Panc1 (cell line): ENCODE measurements around the gene CSF1. TPM values are rescaled to one million over a fixed set of nuclear protein-coding genes. Genes with fewer than 3 reads are reported as not detected.

ENCODE experiments used
- ATAC-seq: fragments of 200-7000 bp; cut with Tn5 transposase; 2 replicates; pipeline ENCODE4 v1.9.1; 2020; ENCODE audit warnings: mild to moderate bottlenecking, moderate library complexity
- BruUV-seq: library from RNA; stranded (reverse); fragments of 400-500 nt; replicated peaks from 2 replicates; lab custom pipeline; 2021; lab: Mats Ljungman, UMichigan
- CTCF ChIA-PET: fragments of 300-600 bp; sonication (Branson Sonifier 250); formaldehyde crosslinking; loops from one replicate; lab custom pipeline; 2022; ENCODE audit warnings: antibody characterized with exemption; lab: Charles Lee
- POLR2A ChIA-PET: fragments of 300-600 bp; sonication (Branson Sonifier 250); formaldehyde crosslinking; loops from one replicate; lab custom pipeline; 2022; ENCODE audit warnings: antibody characterized with exemption; lab: Charles Lee
- DNase-seq: peaks from one replicate; pipeline ENCODE4 v3.0.0-alpha.2; 2010; ENCODE audit warnings: low read depth, low spot score
- H3K27ac ChIP-seq: 2 replicates; pipeline ENCODE4 v1.5.1; 2011; ENCODE audit warnings: mild to moderate bottlenecking, low read length, inconsistent platforms
- H3K27me3 ChIP-seq: fragments of 200-500 bp; sonication (Bioruptor generic); 2 replicates; pipeline ENCODE4 v1.6.0; 2014; ENCODE audit warnings: low read length, inconsistent platforms; ENCODE audit not compliant: control insufficient read depth, insufficient read depth
- H3K36me3 ChIP-seq: fragments of 200-500 bp; sonication (Bioruptor generic); 2 replicates; pipeline ENCODE4 v1.5.1; 2014; ENCODE audit warnings: inconsistent platforms, mild to moderate bottlenecking, low read length, moderate library complexity; ENCODE audit not compliant: control insufficient read depth, insufficient read depth
- H3K4me1 ChIP-seq: 2 replicates; pipeline ENCODE4 v1.5.1; 2011; ENCODE audit warnings: inconsistent platforms, mild to moderate bottlenecking, low read length, moderate library complexity; ENCODE audit not compliant: control insufficient read depth, insufficient read depth
- H3K4me3 ChIP-seq, 2 experiments: 2 replicates each; pipeline ENCODE4 v1.5.1; 2011 to 2012; ENCODE audit warnings: low read depth in 2 of 2, low read length in 2 of 2, mild to moderate bottlenecking in 2 of 2, inconsistent platforms in 1 of 2, moderate library complexity in 1 of 2
- H3K9me3 ChIP-seq: fragments of 200-500 bp; sonication (Bioruptor generic); 2 replicates; pipeline ENCODE4 v1.5.1; 2014; ENCODE audit warnings: low read depth, mild to moderate bottlenecking, inconsistent platforms, low read length, moderate library complexity; ENCODE audit not compliant: control insufficient read depth, insufficient read depth
- POLR2AphosphoS5 ChIP-seq: IDR thresholded peaks from 2 replicates; pipeline ENCODE4 v1.6.1; 2012; ENCODE audit warnings: mild to moderate bottlenecking, low read depth, low read length, moderate library complexity
- SIN3A ChIP-seq: IDR thresholded peaks from 2 replicates; pipeline ENCODE4 v1.6.1; 2012; ENCODE audit warnings: low read depth, mild to moderate bottlenecking, low read length, moderate library complexity, borderline replicate concordance; ENCODE audit not compliant: insufficient read depth
- TCF7L2 ChIP-seq: IDR thresholded peaks from 2 replicates; pipeline ENCODE4 v1.6.1; 2011; ENCODE audit warnings: mild to moderate bottlenecking, low read depth, low read length, inconsistent platforms
- in situ Hi-C: cut with HindIII; loops from 2 replicates; pipeline ENCODE4 v1.10.0; 2016; ENCODE audit warnings: low sequenced_read_pairs, low pct_unique_long_range_greater_than_20kb
- intact Hi-C: fragments of 100-400 bp; cut with micrococcal nuclease; formaldehyde crosslinking; loops from one replicate; pipeline ENCODE4 v1.10.0; 2022; ENCODE audit not compliant: unreplicated experiment
- total RNA-seq: library from RNA; stranded (reverse); gene quantifications from one replicate; pipeline ENCODE4 v1.2.1, GENCODE V29; 2021; ENCODE audit not compliant: unreplicated experiment
- TF ChIP-seq, protein P1 (sequence below): fragments of 450-650 bp; IDR thresholded peaks from 2 replicates; pipeline ENCODE4 v1.5.1; 2017; ENCODE audit warnings: mild to moderate bottlenecking
- TF ChIP-seq, protein P2 (sequence below), 2 experiments: IDR thresholded peaks; 2 replicates each; pipeline ENCODE4 v1.6.1; 2011 to 2012; ENCODE audit warnings: low read depth in 2 of 2, control low read depth in 1 of 2, low read length in 1 of 2, mild to moderate bottlenecking in 1 of 2, moderate library complexity in 1 of 2; ENCODE audit not compliant: insufficient read depth in 1 of 2

Gene CSF1
- total RNA-seq, 1 experiment from 2014 or later, result 217 TPM

DNA sequence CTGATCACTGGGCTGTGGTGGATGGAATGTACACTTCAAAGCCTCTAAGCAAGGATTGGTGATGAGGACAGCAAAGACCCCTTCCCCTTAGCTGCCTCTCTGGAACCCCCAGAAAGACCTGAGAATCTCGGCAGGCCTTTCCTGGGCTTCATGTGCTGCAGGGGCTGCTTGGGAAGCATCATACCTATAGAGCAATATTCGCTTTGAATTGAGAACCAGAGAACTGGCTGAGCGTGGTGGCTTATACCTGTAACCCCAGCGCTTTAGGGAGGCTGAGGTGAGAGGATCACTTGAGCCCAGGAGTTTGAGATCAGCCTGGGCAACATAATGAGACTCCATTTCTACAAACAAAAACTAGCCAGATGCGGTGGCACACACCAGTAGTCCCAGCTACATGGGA is 22.0 kb downstream of the CSF1 start:
- Histone ChIP-seq H3K9me3 (no peaks in the 10 kb centered on the region), H3K4me1 (peaks cover 66% of the 10 kb centered on the region), H3K36me3 (no peaks in the 10 kb centered on the region; the same call in 1 of the 2 replicates), H3K27me3 (no peaks in the 10 kb centered on the region), H3K27ac (peak overlapping the region; percentile 97), H3K4me3 (no peak overlapping the region)
- in situ Hi-C loops, result no loop called here
- intact Hi-C loops, result loop anchor here (5.0 kb wide), 1 partner anchor 50 kb away; the partner anchor contains the start of gene AHCYL1
- ATAC-seq, result no peak
- ChIA-PET POLR2A (interaction anchor here (0.9 kb wide), 1 partner anchor 51 kb away, joined by 4 read pairs; no protein-coding TSS in a partner anchor), CTCF (interaction anchor here (2.7 kb wide), 1 partner anchor 52 kb away, joined by 11 read pairs; the partner anchor contains the start of gene AHCYL1)
- TF ChIP-seq, protein P1, sequence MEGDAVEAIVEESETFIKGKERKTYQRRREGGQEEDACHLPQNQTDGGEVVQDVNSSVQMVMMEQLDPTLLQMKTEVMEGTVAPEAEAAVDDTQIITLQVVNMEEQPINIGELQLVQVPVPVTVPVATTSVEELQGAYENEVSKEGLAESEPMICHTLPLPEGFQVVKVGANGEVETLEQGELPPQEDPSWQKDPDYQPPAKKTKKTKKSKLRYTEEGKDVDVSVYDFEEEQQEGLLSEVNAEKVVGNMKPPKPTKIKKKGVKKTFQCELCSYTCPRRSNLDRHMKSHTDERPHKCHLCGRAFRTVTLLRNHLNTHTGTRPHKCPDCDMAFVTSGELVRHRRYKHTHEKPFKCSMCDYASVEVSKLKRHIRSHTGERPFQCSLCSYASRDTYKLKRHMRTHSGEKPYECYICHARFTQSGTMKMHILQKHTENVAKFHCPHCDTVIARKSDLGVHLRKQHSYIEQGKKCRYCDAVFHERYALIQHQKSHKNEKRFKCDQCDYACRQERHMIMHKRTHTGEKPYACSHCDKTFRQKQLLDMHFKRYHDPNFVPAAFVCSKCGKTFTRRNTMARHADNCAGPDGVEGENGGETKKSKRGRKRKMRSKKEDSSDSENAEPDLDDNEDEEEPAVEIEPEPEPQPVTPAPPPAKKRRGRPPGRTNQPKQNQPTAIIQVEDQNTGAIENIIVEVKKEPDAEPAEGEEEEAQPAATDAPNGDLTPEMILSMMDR, result no peak
- TF ChIP-seq POLR2AphosphoS5 (no peak), TCF7L2 (no peak), SIN3A (no peak)
- TF ChIP-seq, protein P2, sequence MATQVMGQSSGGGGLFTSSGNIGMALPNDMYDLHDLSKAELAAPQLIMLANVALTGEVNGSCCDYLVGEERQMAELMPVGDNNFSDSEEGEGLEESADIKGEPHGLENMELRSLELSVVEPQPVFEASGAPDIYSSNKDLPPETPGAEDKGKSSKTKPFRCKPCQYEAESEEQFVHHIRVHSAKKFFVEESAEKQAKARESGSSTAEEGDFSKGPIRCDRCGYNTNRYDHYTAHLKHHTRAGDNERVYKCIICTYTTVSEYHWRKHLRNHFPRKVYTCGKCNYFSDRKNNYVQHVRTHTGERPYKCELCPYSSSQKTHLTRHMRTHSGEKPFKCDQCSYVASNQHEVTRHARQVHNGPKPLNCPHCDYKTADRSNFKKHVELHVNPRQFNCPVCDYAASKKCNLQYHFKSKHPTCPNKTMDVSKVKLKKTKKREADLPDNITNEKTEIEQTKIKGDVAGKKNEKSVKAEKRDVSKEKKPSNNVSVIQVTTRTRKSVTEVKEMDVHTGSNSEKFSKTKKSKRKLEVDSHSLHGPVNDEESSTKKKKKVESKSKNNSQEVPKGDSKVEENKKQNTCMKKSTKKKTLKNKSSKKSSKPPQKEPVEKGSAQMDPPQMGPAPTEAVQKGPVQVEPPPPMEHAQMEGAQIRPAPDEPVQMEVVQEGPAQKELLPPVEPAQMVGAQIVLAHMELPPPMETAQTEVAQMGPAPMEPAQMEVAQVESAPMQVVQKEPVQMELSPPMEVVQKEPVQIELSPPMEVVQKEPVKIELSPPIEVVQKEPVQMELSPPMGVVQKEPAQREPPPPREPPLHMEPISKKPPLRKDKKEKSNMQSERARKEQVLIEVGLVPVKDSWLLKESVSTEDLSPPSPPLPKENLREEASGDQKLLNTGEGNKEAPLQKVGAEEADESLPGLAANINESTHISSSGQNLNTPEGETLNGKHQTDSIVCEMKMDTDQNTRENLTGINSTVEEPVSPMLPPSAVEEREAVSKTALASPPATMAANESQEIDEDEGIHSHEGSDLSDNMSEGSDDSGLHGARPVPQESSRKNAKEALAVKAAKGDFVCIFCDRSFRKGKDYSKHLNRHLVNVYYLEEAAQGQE (IDR thresholded peaks at IDR 0.05; ENCODE audit: insufficient read depth in 1 of 2, low read depth in 2 of 2, low read length in 1 of 2), result no peak
- no peak for DNase-seq
- BruUV-seq, result no TSS peak

GRCh38 chr1:109933856-109934711 is 23.4 kb downstream of the CSF1 start:
- peak; percentile 9 for ATAC-seq
- DNase-seq, result no peak
- TF ChIP-seq, protein P1, result no peak
- TF ChIP-seq, protein P2 (IDR thresholded peaks at IDR 0.05; ENCODE audit: insufficient read depth in 1 of 2, low read depth in 2 of 2, low read length in 1 of 2), result no peak
- TF ChIP-seq SIN3A (no peak), POLR2AphosphoS5 (no peak), TCF7L2 (no peak)
- Histone ChIP-seq H3K9me3 (peaks cover 3% of the 10 kb centered on the region; the same call in 1 of the 2 replicates), H3K27ac (peak overlapping the region; percentile 97), H3K4me3 (no peak overlapping the region), H3K4me1 (peaks cover 52% of the 10 kb centered on the region), H3K36me3 (no peaks in the 10 kb centered on the region), H3K27me3 (no peaks in the 10 kb centered on the region)
- ChIA-PET CTCF (interaction anchor here (0.8 kb wide), 1 partner anchor 50 kb away, joined by 4 read pairs; the partner anchor contains the start of gene AHCYL1), POLR2A (interaction anchor here (0.9 kb wide), 1 partner anchor 50 kb away, joined by 4 read pairs; no protein-coding TSS in a partner anchor)
- no TSS peak for BruUV-seq
- intact Hi-C loops (loop anchor here (5.0 kb wide), 1 partner anchor 48 kb away; the partner anchor contains the start of gene AHCYL1), in situ Hi-C loops (no loop called here)
